Gastroesophageal sphincter (tissue), 4 donors: Measurements from ENCODE around the gene PRKG1. TPM values are rescaled to one million over a fixed set of nuclear protein-coding genes. Genes with fewer than 3 reads are reported as not detected.

Experiments used
- ATAC-seq: fragments of 150-250 bp; one replicate; pipeline ENCODE4 v1.9.1; 2016; ENCODE audit warnings: mild to moderate bottlenecking, moderate library complexity
- H3K27ac ChIP-seq, 4 donors: fragments of 200-600 bp; sonication (generic) in 3 of 4; 1 replicate in 3 of 4; 2 replicates in 1 of 4; pipeline ENCODE4 v1.5.1; 2016 to 2019
- H3K27me3 ChIP-seq: fragments of 200-600 bp; sonication (generic); one replicate; pipeline ENCODE4 v1.5.1; 2019
- H3K36me3 ChIP-seq, 2 donors: fragments of 200-600 bp; sonication (generic); one replicate each; pipeline ENCODE4 v1.5.1; 2019; ENCODE audit warnings: control low read depth in 1 of 2
- H3K4me1 ChIP-seq, 3 donors: fragments of 200-600 bp; sonication (generic); 1 replicate in 2 of 3; 2 replicates in 1 of 3; pipeline ENCODE4 v1.5.1; 2016 to 2019; ENCODE audit warnings: control low read depth in 2 of 3
- H3K4me3 ChIP-seq, 2 donors: fragments of 200-600 bp; sonication (generic); one replicate each; pipeline ENCODE4 v1.5.1; 2019; ENCODE audit warnings: mild to moderate bottlenecking in 1 of 2, moderate library complexity in 1 of 2
- H3K9me3 ChIP-seq, 3 donors: fragments of 200-600 bp; sonication (generic); one replicate each; pipeline ENCODE4 v1.5.1; 2017 to 2019; ENCODE audit warnings: control low read depth in 2 of 3
- CTCF ChIP-seq, 4 experiments: fragments of 200-600 bp in 2 of 4; fragments of 450-650 bp in 2 of 4; sonication (generic) in 1 of 4; IDR thresholded peaks; one replicate each; pipeline ENCODE4 v1.5.1; 2017 to 2019; ENCODE audit warnings: antibody characterized with exemption in 4 of 4, mild to moderate bottlenecking in 2 of 4, moderate library complexity in 2 of 4
- EP300 ChIP-seq: sonication (generic); formaldehyde crosslinking; IDR thresholded peaks from one replicate; pipeline ENCODE4 v1.6.1; 2017; ENCODE audit warnings: antibody characterized with exemption, mild to moderate bottlenecking
- POLR2A ChIP-seq, 2 donors: fragments of 450-650 bp; IDR thresholded peaks; one replicate each; pipeline ENCODE4 v1.6.1; 2017; ENCODE audit warnings: antibody characterized with exemption in 2 of 2, mild to moderate bottlenecking in 2 of 2, moderate library complexity in 1 of 2
- POLR2AphosphoS5 ChIP-seq: sonication (generic); formaldehyde crosslinking; IDR thresholded peaks from one replicate; pipeline ENCODE4 v1.6.1; 2017; ENCODE audit warnings: antibody characterized with exemption
- WGBS, 2 donors: methylation state at CpG; one replicate each; pipeline ENCODE4 v1.1.5; 2018; ENCODE audit warnings: low coverage in 1 of 2; 5-methylcytosine and 5-hydroxymethylcytosine counted together
- total RNA-seq, 4 donors: library from RNA; depleted of rRNA; stranded (reverse); fragments of >200 nt; gene quantifications; one replicate each; pipeline ENCODE4 v1.1.0, GENCODE V29; 2016

PRKG1 gene
- total RNA-seq, 4 donors from 2014 or later, result 27.5 to 73.2 (median 39.2) TPM

- TF ChIP-seq EP300, result no peak
- no peak for TF ChIP-seq POLR2AphosphoS5
- Histone ChIP-seq H3K4me1 (peaks cover 0 to 8% (median 2%) of the 10 kb centered on the region in 3 donors), H3K27me3 (no peaks in the 10 kb centered on the region), H3K9me3 (no peaks in the 10 kb centered on the region), H3K4me3 (no peak overlapping the region), H3K27ac (no peak overlapping the region), H3K36me3 (no peaks in the 10 kb centered on the region)
- no peak for ATAC-seq
- 38 to 59% methylated on average over 2 of the region's 2 CpGs for WGBS, 2 donors
These were observed 113.7 kb downstream of the PRKG1 start for GRCh38 chr10:51188008-51188407.

- H3K4me3 ChIP-seq, result no peak overlapping the region
- no peaks in the 10 kb centered on the region for H3K9me3 ChIP-seq
- no peak for TF ChIP-seq POLR2A (IDR thresholded peaks at IDR 0.05)
- TF ChIP-seq CTCF (IDR thresholded peaks at IDR 0.05), result no peak
- no peak for TF ChIP-seq EP300
- TF ChIP-seq POLR2AphosphoS5, result no peak
- H3K4me1 ChIP-seq, result peaks cover 0 to 8% (median 2%) of the 10 kb centered on the region in 3 donors
- H3K27ac ChIP-seq, result no peak overlapping the region
- H3K36me3 ChIP-seq, result no peaks in the 10 kb centered on the region
- H3K27me3 ChIP-seq, result no peaks in the 10 kb centered on the region
- WGBS, 2 donors, result 71 to 74% methylated on average over 1 to 2 of the region's 2 CpGs
- no peak for ATAC-seq
These were observed 114.6 kb downstream of the PRKG1 start for GRCh38 chr10:51188866-51189265.

- H3K4me1 ChIP-seq, result no peaks in the 10 kb centered on the region
- H3K4me3 ChIP-seq, result no peak overlapping the region
- no peaks in the 10 kb centered on the region for H3K9me3 ChIP-seq
- no peak overlapping the region for H3K27ac ChIP-seq
- WGBS, 2 donors, result 93 to 100% methylated on average over 1 of the region's 1 CpG
- no peaks in the 10 kb centered on the region for H3K36me3 ChIP-seq
- no peak for ATAC-seq
- no peaks in the 10 kb centered on the region for H3K27me3 ChIP-seq
- no peak for TF ChIP-seq POLR2AphosphoS5
- TF ChIP-seq EP300, result no peak
- no peak for TF ChIP-seq POLR2A (IDR thresholded peaks at IDR 0.05)
- no peak for TF ChIP-seq CTCF (IDR thresholded peaks at IDR 0.05)
These were observed 122.4 kb downstream of the PRKG1 start for GRCh38 chr10:51196508-51197175.

- H3K27ac ChIP-seq, result no peak overlapping the region
- no peak overlapping the region for H3K4me3 ChIP-seq
- no peak for ATAC-seq
- no peaks in the 10 kb centered on the region for H3K9me3 ChIP-seq
- TF ChIP-seq CTCF (IDR thresholded peaks at IDR 0.05) (no peak), POLR2A (IDR thresholded peaks at IDR 0.05) (no peak), EP300 (no peak), POLR2AphosphoS5 (no peak)
- H3K36me3 ChIP-seq, result no peaks in the 10 kb centered on the region
- WGBS, 2 donors, result 50 to 71% methylated on average over 2 to 3 of the region's 3 CpGs
- H3K27me3 ChIP-seq, result no peaks in the 10 kb centered on the region
- no peaks in the 10 kb centered on the region for H3K4me1 ChIP-seq
These were observed 123.9 kb downstream of the PRKG1 start for GRCh38 chr10:51198170-51198569.

- no peak overlapping the region for H3K4me3 ChIP-seq
- H3K27ac ChIP-seq, result no peak overlapping the region
- no peak for ATAC-seq
- no peak for TF ChIP-seq EP300
- no peak for TF ChIP-seq POLR2AphosphoS5
- TF ChIP-seq CTCF (IDR thresholded peaks at IDR 0.05), result no peak
- TF ChIP-seq POLR2A (IDR thresholded peaks at IDR 0.05), result no peak
- H3K4me1 ChIP-seq, result peaks cover 0 to 12% (median under 1%) of the 10 kb centered on the region in 3 donors
- WGBS, 2 donors, result 70 to 88% methylated on average over 1 of the region's 1 CpG
- no peaks in the 10 kb centered on the region for H3K27me3 ChIP-seq
- H3K9me3 ChIP-seq, result no peaks in the 10 kb centered on the region
- H3K36me3 ChIP-seq, result no peaks in the 10 kb centered on the region
These were observed 127.7 kb downstream of the PRKG1 start for GRCh38 chr10:51201947-51202346.
